HepG2 (cell line): ENCODE results near the gene GLB1L3.

ENCODE experiments used
- ZNF337 ChIP-seq: sonication (generic); formaldehyde crosslinking; IDR thresholded peaks from 2 replicates; pipeline ENCODE4 v1.5.1; 2020; ENCODE audit warnings: missing genetic modification reagents, low read depth, mild to moderate bottlenecking, borderline replicate concordance
- TF ChIP-seq, protein P1 (sequence below): sonication (generic); formaldehyde crosslinking; IDR thresholded peaks from 2 replicates; pipeline ENCODE4 v1.5.0; 2020; ENCODE audit warnings: mild to moderate bottlenecking, missing genetic modification reagents

DNA sequence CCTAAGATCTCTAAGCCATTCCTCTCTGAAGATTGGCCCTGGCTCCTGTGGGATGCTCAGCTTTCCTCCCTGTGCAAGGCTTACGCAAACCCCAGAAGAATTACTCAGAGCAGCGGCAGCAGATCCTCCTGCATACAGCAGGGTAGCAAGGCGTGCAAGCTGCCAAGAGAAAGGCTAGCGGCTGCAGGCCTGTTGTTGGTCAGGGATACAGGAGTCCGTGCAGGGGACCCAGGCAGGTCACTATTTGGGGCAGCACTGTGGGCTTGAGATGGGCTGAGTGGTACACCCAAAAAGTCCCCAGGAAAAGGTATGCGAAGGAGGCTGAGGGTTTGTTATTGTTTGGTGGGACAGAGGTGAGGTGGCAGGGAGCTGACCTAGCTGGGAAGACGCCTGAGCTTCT lies 57.1 kb downstream of the GLB1L3 start:
- no peak for TF ChIP-seq ZNF337 (CRISPR knock-in tag)
- TF ChIP-seq, protein P1, sequence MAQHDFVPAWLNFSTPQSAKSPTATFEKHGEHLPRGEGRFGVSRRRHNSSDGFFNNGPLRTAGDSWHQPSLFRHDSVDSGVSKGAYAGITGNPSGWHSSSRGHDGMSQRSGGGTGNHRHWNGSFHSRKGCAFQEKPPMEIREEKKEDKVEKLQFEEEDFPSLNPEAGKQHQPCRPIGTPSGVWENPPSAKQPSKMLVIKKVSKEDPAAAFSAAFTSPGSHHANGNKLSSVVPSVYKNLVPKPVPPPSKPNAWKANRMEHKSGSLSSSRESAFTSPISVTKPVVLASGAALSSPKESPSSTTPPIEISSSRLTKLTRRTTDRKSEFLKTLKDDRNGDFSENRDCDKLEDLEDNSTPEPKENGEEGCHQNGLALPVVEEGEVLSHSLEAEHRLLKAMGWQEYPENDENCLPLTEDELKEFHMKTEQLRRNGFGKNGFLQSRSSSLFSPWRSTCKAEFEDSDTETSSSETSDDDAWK (CRISPR knock-in tag) = no peak
